ENCODE measurements around the gene L1TD1. TPM values are rescaled to one million over a fixed set of nuclear protein-coding genes. Genes with fewer than 3 reads are reported as not detected.

The L1TD1 gene
- total and polyA plus RNA-seq, 9 of the 15 experiments (the other 6 are each of a cell fraction or from before 2014, with no cell fraction given): 0.09 TPM; not detected in 8

GRCh38 chr1:62227496-62227895, 32.8 kb downstream of the L1TD1 start:
- H3K9ac ChIP-seq (ENCODE audit: insufficient read depth in 1 of 2, low read depth in 2 of 2, low read length in 2 of 2): no peak overlapping the region
- no peaks in the 10 kb centered on the region for H3K36me3 ChIP-seq (ENCODE audit: control insufficient read depth, insufficient read depth, low read length)
- H2AFZ ChIP-seq (ENCODE audit: low read depth, low read length): no peak overlapping the region
- no peaks in the 10 kb centered on the region for H4K20me1 ChIP-seq (replicated peaks; ENCODE audit: control insufficient read depth, insufficient read depth, low read length)
- no peaks in the 10 kb centered on the region for H3K9me3 ChIP-seq (replicated peaks; ENCODE audit: control insufficient read depth, insufficient read depth, low read depth, low read length)
- in situ Hi-C loops (cut with MboI): no loop called here
- H3K9me1 ChIP-seq (ENCODE audit: control insufficient read depth, insufficient read depth, low read length): no peaks in the 10 kb centered on the region
- H3K79me2 ChIP-seq (ENCODE audit: control insufficient read depth, insufficient read depth, low read length): no peaks in the 10 kb centered on the region
- FAIRE-seq (no peak), DNase-seq (ENCODE audit: extremely low read depth in 1 of 4, low spot score in 3 of 4) (no peak), ATAC-seq (no peak)
- 0% methylated on average over 11 of the region's 11 CpGs for WGBS (ENCODE audit: insufficient coverage, low coverage, missing lambda C conversion rate)
- no TSS peak for BruUV-seq (replicated peaks)
- no peaks in the 10 kb centered on the region for H3K4me1 ChIP-seq (replicated peaks in 1 of 2; ENCODE audit: control insufficient read depth in 2 of 2, insufficient read depth in 2 of 2, low read length in 2 of 2)
- no peak overlapping the region for H3K4me2 ChIP-seq (ENCODE audit: insufficient read depth, low read length)
- no peak for TF ChIP-seq E2F3 (CRISPR knock-in tag; IDR thresholded peaks at IDR 0.05)
- no peak for TF ChIP-seq HSF4 (CRISPR knock-in tag; IDR thresholded peaks at IDR 0.05; ENCODE audit: borderline replicate concordance)
- no peak for TF ChIP-seq ZNF146 (CRISPR knock-in tag; IDR thresholded peaks at IDR 0.05; ENCODE audit: unreplicated experiment)
- no peak for TF ChIP-seq JUN (IDR thresholded peaks at IDR 0.05; ENCODE audit: borderline replicate concordance, low read depth, low read length)
- TF ChIP-seq JUN (CRISPR knock-in tag; IDR thresholded peaks at IDR 0.05; ENCODE audit: borderline replicate concordance): no peak
- TF ChIP-seq HBP1 (CRISPR knock-in tag; IDR thresholded peaks at IDR 0.05): no peak
- TF ChIP-seq MBD1 (CRISPR knock-in tag; IDR thresholded peaks at IDR 0.05): no peak
- H3K4me3 ChIP-seq: no peak overlapping the region
- no peak overlapping the region for H3K27ac ChIP-seq (ENCODE audit: extremely low read depth, low read depth, low read length)
- ChIA-PET CTCF (ENCODE audit: low intra/inter-chr PET ratio) (no interaction called here), POLR2A (no interaction called here)
- H3K27me3 ChIP-seq (ENCODE audit: control insufficient read depth in 2 of 2, insufficient read depth in 2 of 2, low read length in 2 of 2): peaks cover 4 to 24% of the 10 kb centered on the region in 2 experiments; a peak in 2 of 5 replicates
- intact Hi-C loops (cut with micrococcal nuclease): no loop called here
